Activated CD4-positive, alpha-beta T cell treated with anti-CD3 and anti-CD28 coated beads for 1 hour (primary cell): ENCODE data around the gene GRID1.

Experiments used
- DNase-seq: peaks from one replicate; pipeline ENCODE4 v3.0.0-alpha.2; 2020

The GRID1 gene

GRCh38 chr10:86335257-86335656 lies 31.3 kb downstream of the GRID1 start:
- DNase-seq: no peak

GRCh38 chr10:86334488-86335085 lies 32.0 kb downstream of the GRID1 start:
- no peak for DNase-seq

GRCh38 chr10:86333826-86334487 lies 32.6 kb downstream of the GRID1 start:
- DNase-seq: no peak

GRCh38 chr10:86331861-86332260 lies 34.7 kb downstream of the GRID1 start:
- DNase-seq: no peak

- DNase-seq: no peak
Observed at GRCh38 chr10:86330778-86331763, 35.5 kb downstream of the GRID1 start.

GRCh38 chr10:86329896-86330680 lies 36.5 kb downstream of the GRID1 start:
- DNase-seq: no peak

GRCh38 chr10:86329093-86329710 lies 37.4 kb downstream of the GRID1 start:
- DNase-seq: no peak

- no peak for DNase-seq
Observed at GRCh38 chr10:86327954-86328725, 38.5 kb downstream of the GRID1 start.

- no peak for DNase-seq
Observed at GRCh38 chr10:86325158-86325557, 41.4 kb downstream of the GRID1 start.

- no peak for DNase-seq
Observed at GRCh38 chr10:86321568-86321967, 45.0 kb downstream of the GRID1 start.

GRCh38 chr10:86319676-86320075 lies 46.9 kb downstream of the GRID1 start:
- no peak for DNase-seq

GRCh38 chr10:86317949-86318725 lies 48.5 kb downstream of the GRID1 start:
- DNase-seq: no peak

- DNase-seq: no peak
Observed at GRCh38 chr10:86316990-86317389, 49.6 kb downstream of the GRID1 start.

GRCh38 chr10:86316274-86316835 lies 50.2 kb downstream of the GRID1 start:
- no peak for DNase-seq

GRCh38 chr10:86315549-86315942 lies 51.0 kb downstream of the GRID1 start:
- DNase-seq: no peak

GRCh38 chr10:86314616-86315548 lies 51.7 kb downstream of the GRID1 start:
- DNase-seq: no peak

GRCh38 chr10:86313621-86314041 lies 53.0 kb downstream of the GRID1 start:
- no peak for DNase-seq

GRCh38 chr10:86312701-86313270 lies 53.8 kb downstream of the GRID1 start:
- no peak for DNase-seq

GRCh38 chr10:86311906-86312305 lies 54.7 kb downstream of the GRID1 start:
- no peak for DNase-seq
